H1 (cell line): Measurements from ENCODE around the gene COL5A3. TPM values are rescaled to one million over a fixed set of nuclear protein-coding genes. Genes with fewer than 3 reads are reported as not detected.

Experiments
- CTCF ChIA-PET: fragments of 300-600 bp; sonication (Branson Sonifier 250); formaldehyde crosslinking; loops from one replicate; lab custom pipeline; 2021; ENCODE audit not compliant: partially characterized antibody; lab: Charles Lee
- POLR2A ChIA-PET: fragments of 300-600 bp; sonication (Branson Sonifier 250); formaldehyde crosslinking; loops from one replicate; lab custom pipeline; 2021; ENCODE audit warnings: inconsistent platforms; ENCODE audit not compliant: partially characterized antibody; lab: Charles Lee
- DNase-seq, 2 experiments: peaks; one replicate each; pipeline versions ENCODE4 v3.0.0 to v3.0.0-alpha.2; 2010 to 2022; ENCODE audit warnings: low spot score in 2 of 2, low read depth in 1 of 2, mixed read lengths in 1 of 2
- FAIRE-seq: peaks from 2 replicates; lab custom pipeline; 2011; peaks lifted over from hg19 to GRCh38; lab: Jason Lieb, UNC
- H2AFZ ChIP-seq: 2 replicates; pipeline ENCODE4 v1.8.1; 2012; ENCODE audit warnings: low read length, inconsistent platforms
- H2AK5ac ChIP-seq: 2 replicates; pipeline ENCODE4 v1.6.1; 2013; ENCODE audit warnings: low read depth, low read length
- H2BK120ac ChIP-seq: replicated peaks from 2 replicates; pipeline ENCODE3; 2013; ENCODE audit warnings: low read depth, low read length, inconsistent platforms
- H2BK12ac ChIP-seq: 2 replicates; pipeline ENCODE4 v1.6.1; 2013; ENCODE audit warnings: low read depth, low read length
- H2BK15ac ChIP-seq: 2 replicates; pipeline ENCODE4 v1.6.1; 2013; ENCODE audit warnings: low read length
- H2BK20ac ChIP-seq: 2 replicates; pipeline ENCODE4 v1.6.1; 2013; ENCODE audit warnings: low read length
- H2BK5ac ChIP-seq: 2 replicates; pipeline ENCODE4 v1.6.1; 2013; ENCODE audit warnings: low read depth, low read length
- H3K14ac ChIP-seq: 2 replicates; pipeline ENCODE4 v1.6.1; 2013; ENCODE audit warnings: inconsistent platforms; ENCODE audit not compliant: insufficient read length
- H3K18ac ChIP-seq: 2 replicates; pipeline ENCODE4 v1.6.1; 2013; ENCODE audit warnings: low read length; ENCODE audit errors: extremely low read depth
- H3K23ac ChIP-seq: 2 replicates; pipeline ENCODE4 v1.6.1; 2013; ENCODE audit warnings: inconsistent platforms; ENCODE audit not compliant: insufficient read length
- H3K23me2 ChIP-seq: 2 replicates; pipeline ENCODE4 v1.6.1; 2013; ENCODE audit warnings: low read depth, low read length
- H3K27ac ChIP-seq: 2 replicates; pipeline ENCODE4 v1.6.1; 2011; ENCODE audit warnings: low read depth, low read length, inconsistent platforms
- H3K27me3 ChIP-seq, 4 experiments: replicated peaks in 1 of 4; 1 replicate in 1 of 4; 2 replicates in 3 of 4; pipeline versions ENCODE4 v1.6.1 to v1.8.1; 2011 to 2013; ENCODE audit warnings: low read length in 3 of 4, mild to moderate bottlenecking in 3 of 4, inconsistent platforms in 2 of 4, mixed read lengths in 2 of 4, moderate library complexity in 1 of 4; ENCODE audit not compliant: control insufficient read depth in 3 of 4, insufficient read depth in 3 of 4; ENCODE audit errors: extremely low read depth in 1 of 4
- H3K36me3 ChIP-seq, 4 experiments: 2 replicates each; pipeline versions ENCODE4 v1.6.1 to v1.8.1; 2011 to 2013; ENCODE audit warnings: mild to moderate bottlenecking in 4 of 4, low read length in 3 of 4, moderate library complexity in 2 of 4, control low read depth in 1 of 4, inconsistent platforms in 1 of 4; ENCODE audit not compliant: insufficient read depth in 4 of 4, control insufficient read depth in 2 of 4
- H3K4ac ChIP-seq: replicated peaks from 2 replicates; pipeline ENCODE3; 2013; ENCODE audit warnings: low read length, low read depth, mixed read lengths, inconsistent platforms; ENCODE audit not compliant: insufficient read length
- H3K4me1 ChIP-seq, 4 experiments: replicated peaks in 1 of 4; 1 replicate in 1 of 4; 2 replicates in 3 of 4; pipeline versions ENCODE4 v1.6.1 to v1.8.1; 2011 to 2013; ENCODE audit warnings: low read length in 3 of 4, inconsistent platforms in 2 of 4, mixed read lengths in 1 of 4; ENCODE audit not compliant: insufficient read depth in 4 of 4, control insufficient read depth in 3 of 4
- H3K4me2 ChIP-seq, 2 experiments: 2 replicates each; pipeline versions ENCODE4 v1.6.1 to v1.8.1; 2011 to 2013; ENCODE audit warnings: low read depth in 2 of 2, low read length in 2 of 2, control low read depth in 1 of 2, inconsistent platforms in 1 of 2, mild to moderate bottlenecking in 1 of 2; ENCODE audit not compliant: insufficient read depth in 1 of 2
- H3K4me3 ChIP-seq, 4 experiments: fragments of 200-600, 300-600 bp in 1 of 4; sonication (generic), shearing (Covaris generic), sonication (Bioruptor Twin) in 1 of 4; 2 replicates each; pipeline versions ENCODE4 v1.5.1 to v1.8.1; 2011 to 2016; ENCODE audit warnings: low read length in 4 of 4, low read depth in 3 of 4, control low read depth in 2 of 4, inconsistent platforms in 2 of 4, mild to moderate bottlenecking in 2 of 4, mixed read lengths in 1 of 4, moderate library complexity in 1 of 4; ENCODE audit not compliant: insufficient read depth in 2 of 4; ENCODE audit errors: extremely low read depth in 1 of 4
- H3K56ac ChIP-seq: replicated peaks from 2 replicates; pipeline ENCODE3; 2013; ENCODE audit warnings: low read depth, mild to moderate bottlenecking, mixed read lengths, low read length, inconsistent platforms; ENCODE audit not compliant: insufficient read length
- H3K79me1 ChIP-seq: 2 replicates; pipeline ENCODE4 v1.6.1; 2013; ENCODE audit warnings: low read depth, low read length, control low read depth
- H3K79me2 ChIP-seq, 2 experiments: 2 replicates each; pipeline versions ENCODE4 v1.6.1 to v1.8.1; 2012 to 2013; ENCODE audit warnings: low read length in 2 of 2, mild to moderate bottlenecking in 2 of 2, inconsistent platforms in 1 of 2; ENCODE audit not compliant: insufficient read depth in 2 of 2, control insufficient read depth in 1 of 2
- H3K9ac ChIP-seq, 4 experiments: replicated peaks in 1 of 4; 1 replicate in 1 of 4; 2 replicates in 3 of 4; pipeline versions ENCODE4 v1.6.1 to v1.8.1; 2011 to 2013; ENCODE audit warnings: low read depth in 3 of 4, low read length in 3 of 4, control low read depth in 2 of 4, mild to moderate bottlenecking in 2 of 4, moderate library complexity in 2 of 4, inconsistent platforms in 1 of 4; ENCODE audit errors: extremely low read depth in 1 of 4
- H3K9me3 ChIP-seq, 2 experiments: 2 replicates each; pipeline versions ENCODE4 v1.6.1 to v1.8.1; 2012 to 2013; ENCODE audit warnings: mild to moderate bottlenecking in 2 of 2, moderate library complexity in 2 of 2, control low read depth in 1 of 2, inconsistent platforms in 1 of 2, low read depth in 1 of 2, low read length in 1 of 2, mixed read lengths in 1 of 2; ENCODE audit not compliant: insufficient read depth in 2 of 2
- H4K20me1 ChIP-seq, 2 experiments: replicated peaks in 1 of 2; 2 replicates each; pipeline versions ENCODE3 to v1.8.1; 2011 to 2013; ENCODE audit warnings: inconsistent platforms in 2 of 2, low read length in 2 of 2, mild to moderate bottlenecking in 1 of 2; ENCODE audit not compliant: insufficient read depth in 2 of 2, control insufficient read depth in 1 of 2
- H4K5ac ChIP-seq: 2 replicates; pipeline ENCODE4 v1.6.1; 2013; ENCODE audit warnings: low read length, low read depth, mixed read lengths, inconsistent platforms; ENCODE audit not compliant: insufficient read length
- H4K8ac ChIP-seq: 2 replicates; pipeline ENCODE4 v1.8.0; 2013; ENCODE audit warnings: mild to moderate bottlenecking, moderate library complexity, low read length, inconsistent platforms; ENCODE audit not compliant: insufficient read depth; ENCODE audit errors: extremely low read depth
- H4K91ac ChIP-seq: replicated peaks from 2 replicates; pipeline ENCODE3; 2013; ENCODE audit warnings: low read length, mixed read lengths, inconsistent platforms; ENCODE audit not compliant: insufficient read length
- ATF2 ChIP-seq: IDR thresholded peaks from 2 replicates; pipeline ENCODE4 v1.6.1; 2012; ENCODE audit warnings: low read length, inconsistent platforms
- JUND ChIP-seq: IDR thresholded peaks from 2 replicates; pipeline ENCODE4 v1.6.1; 2011; ENCODE audit warnings: mild to moderate bottlenecking, improper control_type of control experiment, low read length
- PHF8 ChIP-seq: fragments of 200-600 bp; sonication (generic); conservative IDR thresholded peaks from 2 replicates; pipeline ENCODE4 v1.7.1; 2012; ENCODE audit warnings: low read depth, mild to moderate bottlenecking, inconsistent platforms, low read length, moderate library complexity
- SP1 ChIP-seq: IDR thresholded peaks from 2 replicates; pipeline ENCODE4 v1.6.1; 2011; ENCODE audit warnings: low read depth, low read length
- TAF7 ChIP-seq: optimal IDR thresholded peaks from 2 replicates; pipeline ENCODE3; 2011; ENCODE audit warnings: low read depth, mild to moderate bottlenecking, inconsistent platforms, low read length, moderate library complexity, borderline replicate concordance
- TCF12 ChIP-seq: IDR thresholded peaks from 2 replicates; pipeline ENCODE4 v1.6.1; 2011; ENCODE audit warnings: low read depth, mild to moderate bottlenecking, low read length
- WGBS, 2 experiments: shearing (Covaris generic) in 1 of 2; methylation state at CpG; one replicate each; pipeline versions ENCODE4 v1.1.6 to v1.1.7; 2013 to 2015; ENCODE audit warnings: low lambda C conversion rate in 2 of 2, mixed read lengths in 2 of 2, inconsistent platforms in 1 of 2, low coverage in 1 of 2, missing lambda C conversion rate in 1 of 2; ENCODE audit not compliant: insufficient replicate concordance in 2 of 2, insufficient coverage in 1 of 2, insufficient read length in 1 of 2; ENCODE audit errors: extremely low coverage in 1 of 2, missing lambda C conversion rate in 1 of 2; 5-methylcytosine and 5-hydroxymethylcytosine counted together
- polyA plus RNA-seq, 7 experiments: library from polyadenylated mRNA; depleted of rRNA in 3 of 7; stranded (reverse) in 5 of 7; unstranded in 2 of 7; fragments of >200 nt in 5 of 7; fragments of 200-250 nt in 2 of 7; gene quantifications; 1 replicate in 5 of 7; 2 replicates in 1 of 7; 4 replicates in 1 of 7; pipeline versions ENCODE4 v1.2.1 to v1.2.3, GENCODE V29; 2011 to 2013; ENCODE audit warnings: missing spikeins in 2 of 7, mixed read lengths in 2 of 7
- total RNA-seq: library from RNA; stranded (reverse); fragmentation: NEBNext Ultra II Directional; extraction: Animal tissue kit (Norgen Biotek cat#: 25700); gene quantifications from 2 replicates; pipeline ENCODE4 v1.2.1, GENCODE V29; 2021
- TF ChIP-seq, protein P1 (sequence below), 3 experiments: IDR thresholded peaks; 1 replicate in 2 of 3; 2 replicates in 1 of 3; pipeline versions ENCODE4 v1.5.1 to v1.6.1; 2011; ENCODE audit warnings: low read length in 3 of 3, mild to moderate bottlenecking in 3 of 3, inconsistent platforms in 2 of 3, low read depth in 1 of 3, moderate library complexity in 1 of 3; ENCODE audit not compliant: insufficient read depth in 1 of 3; ENCODE audit errors: control extremely low read depth in 1 of 3

The COL5A3 gene
- total and polyA plus RNA-seq, 2 of the 8 experiments (the other 6 are each of a cell fraction or from before 2014, with no cell fraction given): 0.67 to 0.74 TPM

DNA sequence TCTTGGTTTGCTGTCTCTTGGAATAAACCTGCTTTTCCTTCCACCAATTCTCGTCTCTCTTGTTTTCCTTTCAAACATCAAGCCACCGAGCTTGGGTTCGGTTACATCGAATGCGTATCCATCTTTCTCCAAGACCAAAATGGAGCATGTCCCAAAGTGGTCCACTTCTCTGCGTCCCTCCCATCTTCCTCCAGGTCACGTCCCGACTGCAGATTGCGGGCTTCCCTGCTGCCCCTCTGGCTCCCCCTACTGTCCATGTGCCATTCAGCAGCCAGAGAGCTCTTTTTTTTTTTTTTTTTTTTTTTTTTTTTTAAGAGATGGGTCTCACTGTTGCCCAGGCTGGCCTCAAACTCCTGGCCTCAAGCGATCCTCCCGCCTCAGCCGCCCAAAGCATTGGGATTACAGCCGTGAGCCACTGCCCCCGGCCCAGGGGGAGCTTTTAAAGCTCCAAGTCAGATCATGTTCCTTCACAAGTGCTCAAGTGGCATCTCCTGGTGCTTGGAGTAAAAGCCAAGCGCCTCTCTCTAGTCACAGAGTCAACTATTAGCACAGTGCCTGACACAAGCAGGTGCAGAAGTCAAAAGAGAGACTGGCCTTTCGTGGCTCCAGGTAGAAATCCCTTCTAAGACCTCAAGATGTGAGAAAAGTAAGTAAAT lies 10.0 kb downstream of the COL5A3 start:
- FAIRE-seq (no peak), DNase-seq (peak; percentile 44 to 87)
- H3K23ac ChIP-seq: no peak overlapping the region
- ChIA-PET POLR2A (interaction anchor here (1.3 kb wide), 1 partner anchor 128 kb away, joined by 4 read pairs; no protein-coding TSS in a partner anchor), CTCF (interaction anchor here (0.7 to 6.2 kb wide), 40 partner anchors 8 to 356 kb away, joined by 3 to 83 read pairs (median 4); partner anchors contain the start of genes OLFM2, PPAN and RDH8)
- H3K27me3 ChIP-seq: no peaks in the 10 kb centered on the region; a peak in 3 of 7 replicates
- no peak overlapping the region; the same call in 1 of the 2 replicates for H3K18ac ChIP-seq
- no peak overlapping the region for H2BK20ac ChIP-seq
- no peak overlapping the region for H3K4ac ChIP-seq
- H3K79me2 ChIP-seq: no peaks in the 10 kb centered on the region
- H3K27ac ChIP-seq: no peak overlapping the region
- no peaks in the 10 kb centered on the region for H3K4me1 ChIP-seq
- H2AFZ ChIP-seq: peak overlapping the region; percentile 57; the same call in 1 of the 2 replicates
- no peaks in the 10 kb centered on the region for H3K79me1 ChIP-seq
- H3K4me2 ChIP-seq: no peak overlapping the region
- H4K5ac ChIP-seq: no peak overlapping the region
- no peak overlapping the region for H3K4me3 ChIP-seq
- no peaks in the 10 kb centered on the region for H3K36me3 ChIP-seq
- H4K8ac ChIP-seq: no peak overlapping the region; the same call in 1 of the 2 replicates
- WGBS, 2 experiments: 17% methylated on average over 16 of the region's 16 CpGs; no CpG with 5 or more reads in 1 of the 2 experiments
- H2BK15ac ChIP-seq: no peak overlapping the region
- H3K23me2 ChIP-seq: no peaks in the 10 kb centered on the region
- H3K9me3 ChIP-seq: no peaks in the 10 kb centered on the region
- no peak overlapping the region for H2BK5ac ChIP-seq
- no peaks in the 10 kb centered on the region for H4K20me1 ChIP-seq
- H3K14ac ChIP-seq: no peak overlapping the region
- peak overlapping the region; percentile 72; the same call in 1 of the 2 replicates for H2BK12ac ChIP-seq
- no peak overlapping the region for H2BK120ac ChIP-seq
- H2AK5ac ChIP-seq: no peak overlapping the region
- H4K91ac ChIP-seq: no peak overlapping the region
- H3K56ac ChIP-seq: no peak overlapping the region
- no peak overlapping the region for H3K9ac ChIP-seq
- TF ChIP-seq, protein P1, sequence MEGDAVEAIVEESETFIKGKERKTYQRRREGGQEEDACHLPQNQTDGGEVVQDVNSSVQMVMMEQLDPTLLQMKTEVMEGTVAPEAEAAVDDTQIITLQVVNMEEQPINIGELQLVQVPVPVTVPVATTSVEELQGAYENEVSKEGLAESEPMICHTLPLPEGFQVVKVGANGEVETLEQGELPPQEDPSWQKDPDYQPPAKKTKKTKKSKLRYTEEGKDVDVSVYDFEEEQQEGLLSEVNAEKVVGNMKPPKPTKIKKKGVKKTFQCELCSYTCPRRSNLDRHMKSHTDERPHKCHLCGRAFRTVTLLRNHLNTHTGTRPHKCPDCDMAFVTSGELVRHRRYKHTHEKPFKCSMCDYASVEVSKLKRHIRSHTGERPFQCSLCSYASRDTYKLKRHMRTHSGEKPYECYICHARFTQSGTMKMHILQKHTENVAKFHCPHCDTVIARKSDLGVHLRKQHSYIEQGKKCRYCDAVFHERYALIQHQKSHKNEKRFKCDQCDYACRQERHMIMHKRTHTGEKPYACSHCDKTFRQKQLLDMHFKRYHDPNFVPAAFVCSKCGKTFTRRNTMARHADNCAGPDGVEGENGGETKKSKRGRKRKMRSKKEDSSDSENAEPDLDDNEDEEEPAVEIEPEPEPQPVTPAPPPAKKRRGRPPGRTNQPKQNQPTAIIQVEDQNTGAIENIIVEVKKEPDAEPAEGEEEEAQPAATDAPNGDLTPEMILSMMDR (IDR thresholded peaks at IDR 0.05; ENCODE audit: control extremely low read depth in 1 of 3, insufficient read depth in 1 of 3, low read depth in 1 of 3, low read length in 3 of 3): peak; percentile 77 to 89 (median 79)
- TF ChIP-seq PHF8 (no peak), ATF2 (no peak), JUND (peak; percentile 39; the same call in 1 of the 2 replicates), TCF12 (no peak), TAF7 (peak; percentile 43), SP1 (0 out of 2 replicates have a peak, but pooled peaks have one; percentile 24)
